Fibroblast of skin of right biceps (primary cell): Measurements from ENCODE around the gene DFFA.
"Not testable (repeated sequence)": the region's sequence is repeated elsewhere in the genome, so short reads cannot be mapped to it uniquely, and the experiment has no call there.

Source experiments
- DNase-seq: peaks from one replicate; pipeline ENCODE4 v3.0.0-alpha.2; 2013

Gene DFFA

GRCh38 chr1:10504249-10504648, 31.9 kb upstream of the DFFA start:
- no peak for DNase-seq

DNA sequence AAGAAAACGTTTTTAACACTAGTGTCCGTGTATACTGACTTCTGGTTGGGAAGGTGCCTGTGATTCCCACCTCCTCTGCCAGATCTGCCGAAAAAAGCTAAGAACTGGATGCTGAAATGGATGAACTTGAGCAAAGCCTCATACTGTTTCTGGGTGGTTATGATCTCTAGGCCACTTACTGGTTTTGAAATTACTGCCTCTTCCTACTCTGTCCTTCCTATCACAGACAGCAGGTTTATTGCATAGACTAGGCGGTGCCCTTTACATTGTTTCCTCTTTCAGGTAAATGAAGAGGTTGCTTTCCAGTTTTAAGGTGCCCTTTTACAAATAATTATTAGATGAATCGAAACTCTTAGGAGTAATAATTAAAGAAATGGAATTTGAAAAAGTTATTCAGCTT, 29.9 kb upstream of the DFFA start:
- DNase-seq: no peak

GRCh38 chr1:10498231-10498630, 25.9 kb upstream of the DFFA start:
- DNase-seq: no peak

GRCh38 chr1:10497109-10497508, 24.8 kb upstream of the DFFA start:
- DNase-seq: no peak

- DNase-seq: no peak
Observed at GRCh38 chr1:10495952-10496351, 23.6 kb upstream of the DFFA start.

DNA sequence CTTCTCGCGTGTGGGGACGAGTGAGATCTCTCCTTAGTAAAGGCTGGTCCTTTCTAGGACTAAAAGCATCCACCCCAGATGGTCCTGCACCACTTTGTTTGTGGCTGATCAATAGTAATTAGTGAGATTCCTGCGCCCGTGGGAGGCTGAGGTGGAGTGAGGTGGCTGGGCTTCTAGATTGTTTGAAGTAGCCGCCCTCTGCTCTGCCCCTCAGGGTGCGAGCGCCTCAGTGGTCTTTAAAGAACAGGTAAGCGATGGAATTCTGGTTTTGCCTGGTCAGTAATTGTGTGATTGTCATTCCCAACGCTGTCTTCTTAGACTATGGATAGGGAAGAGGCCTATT, 23.1 kb upstream of the DFFA start:
- no peak for DNase-seq

- peak; percentile 56 for DNase-seq
Observed at GRCh38 chr1:10494754-10495474, 22.6 kb upstream of the DFFA start.

DNA sequence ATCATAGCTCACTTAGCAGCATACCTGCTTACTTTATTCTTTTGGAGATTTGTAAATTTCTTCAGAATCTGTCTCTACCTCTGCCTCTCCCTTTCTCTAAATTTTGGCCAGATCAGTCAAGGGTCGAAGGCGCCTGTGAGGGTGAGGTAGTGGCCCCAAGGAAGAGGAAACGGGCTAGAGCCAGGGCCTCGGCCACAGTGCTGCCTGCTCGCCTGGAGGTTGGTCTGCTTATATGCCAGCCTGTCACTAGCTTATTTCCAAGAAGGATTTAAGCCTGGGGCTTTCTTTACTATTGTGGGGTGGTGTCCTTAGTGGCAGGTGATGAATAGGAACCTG, 22.1 kb upstream of the DFFA start:
- DNase-seq: no peak

GRCh38 chr1:10490286-10490970, 18.1 kb upstream of the DFFA start:
- no peak for DNase-seq

DNA sequence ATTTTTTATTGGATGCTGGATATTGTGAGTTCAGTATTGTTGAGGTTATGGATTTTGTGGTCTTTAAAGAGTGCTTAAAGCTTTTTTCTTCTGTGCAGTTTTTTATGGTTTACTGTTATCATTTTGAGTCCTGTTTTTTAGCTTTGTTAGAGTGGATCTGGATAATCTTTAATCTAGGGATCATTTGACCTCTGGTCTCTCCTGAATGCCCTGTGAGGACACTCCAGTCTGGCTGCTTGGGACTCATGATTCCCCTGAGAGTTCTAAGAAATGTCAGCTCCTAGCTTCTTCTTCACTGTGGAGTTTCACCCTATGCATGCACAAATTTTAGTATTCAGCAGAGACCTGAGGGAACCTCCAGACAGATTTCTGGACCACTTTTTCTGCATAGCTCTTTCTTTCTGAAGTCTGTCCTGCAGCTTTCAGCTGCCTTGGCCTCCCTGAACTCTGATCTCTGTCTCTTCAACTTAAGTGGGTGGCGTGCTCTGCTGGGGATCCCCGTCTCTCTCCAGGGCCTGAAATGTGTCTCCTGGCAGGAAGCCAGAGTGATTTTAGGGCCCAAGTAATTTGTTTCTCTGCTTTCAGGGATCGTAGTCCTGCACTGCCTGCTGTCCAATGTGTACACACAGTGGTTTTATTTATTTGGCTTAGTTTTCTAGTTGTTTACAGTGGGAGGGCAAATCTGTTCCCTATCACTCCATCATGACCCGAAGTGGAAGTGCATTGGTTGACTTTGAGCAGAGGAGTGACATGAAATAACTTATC, 17.1 kb upstream of the DFFA start:
- no peak for DNase-seq

- DNase-seq: no peak
Observed at GRCh38 chr1:10484521-10484920, 12.2 kb upstream of the DFFA start.

GRCh38 chr1:10480614-10481013, 8.3 kb upstream of the DFFA start:
- no peak for DNase-seq

GRCh38 chr1:10479296-10479695, 7.0 kb upstream of the DFFA start:
- DNase-seq: no peak

DNA sequence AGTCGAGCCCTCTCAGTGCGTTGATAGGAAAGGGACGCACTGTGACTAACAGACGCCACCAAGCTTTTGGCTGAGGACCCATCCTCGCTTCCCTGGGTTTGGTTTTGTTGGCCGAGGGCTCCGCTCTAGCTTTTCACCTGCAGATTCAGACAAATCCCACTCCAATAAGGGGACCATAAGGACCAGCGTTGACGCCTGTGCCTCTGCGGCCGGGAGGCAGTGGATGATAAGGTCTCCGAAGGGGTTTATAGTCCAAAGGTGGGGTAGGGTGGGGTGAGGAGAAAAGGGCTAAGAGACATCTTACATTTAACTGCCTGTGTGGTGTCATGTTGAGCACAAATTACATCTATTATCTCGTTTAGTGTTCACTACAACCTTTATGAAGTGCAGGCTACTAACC, 3.2 kb upstream of the DFFA start:
- no peak for DNase-seq

DNA sequence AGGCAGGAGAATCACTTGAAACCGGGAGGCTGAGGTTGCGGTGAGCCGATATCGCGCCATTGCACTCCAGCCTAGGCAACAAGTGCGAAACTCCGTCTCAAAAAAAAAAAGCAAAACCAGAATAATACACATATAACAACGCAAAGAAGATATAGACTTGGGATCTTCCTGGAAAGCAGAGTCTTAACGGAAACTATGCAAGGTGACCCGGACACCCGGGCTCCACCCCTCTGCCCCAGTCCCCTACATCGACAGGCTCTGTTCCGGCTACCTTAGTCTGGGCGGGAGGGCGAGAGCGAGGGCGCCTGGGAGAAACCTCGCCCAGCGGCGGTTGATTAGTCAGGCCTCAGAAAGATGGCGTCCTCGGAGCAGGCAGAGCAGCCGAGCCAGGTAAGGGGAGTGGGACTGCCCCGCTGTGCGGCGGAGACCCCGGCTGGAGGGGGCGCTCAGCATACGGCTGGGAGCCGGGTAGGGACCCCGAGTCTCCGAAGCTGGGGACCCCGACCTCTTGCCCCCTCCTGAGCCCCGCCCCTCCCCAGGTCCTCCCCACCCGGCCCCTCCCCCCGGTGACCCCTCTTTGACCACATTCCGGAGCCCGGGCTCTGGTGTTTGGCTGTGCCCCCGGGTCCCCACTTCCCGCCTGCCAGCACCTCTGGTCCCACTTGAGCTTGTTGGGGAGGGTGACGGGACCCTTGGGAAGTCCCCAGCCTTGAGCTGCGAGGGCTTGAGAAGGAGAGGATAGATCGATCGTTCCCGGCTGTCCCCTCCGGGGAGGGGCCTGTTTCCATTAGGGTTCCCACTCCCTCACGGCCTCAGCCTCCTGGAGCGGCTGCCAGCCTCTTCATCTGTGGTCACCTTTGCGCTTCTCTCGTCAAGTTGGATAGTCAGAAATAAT, 2.5 kb upstream of the DFFA start, which contains the start of gene PEX14:
Gene PEX14, plus strand, starts transcription at position 338 of the 895 bp plus-strand sequence. Its CDS starts 17 bp downstream, at position 355.
- DNase-seq: peak; percentile 87

- DNase-seq: not testable (repeated sequence)
Observed at GRCh38 chr1:10474309-10474612, 1.9 kb upstream of the DFFA start.

DNA sequence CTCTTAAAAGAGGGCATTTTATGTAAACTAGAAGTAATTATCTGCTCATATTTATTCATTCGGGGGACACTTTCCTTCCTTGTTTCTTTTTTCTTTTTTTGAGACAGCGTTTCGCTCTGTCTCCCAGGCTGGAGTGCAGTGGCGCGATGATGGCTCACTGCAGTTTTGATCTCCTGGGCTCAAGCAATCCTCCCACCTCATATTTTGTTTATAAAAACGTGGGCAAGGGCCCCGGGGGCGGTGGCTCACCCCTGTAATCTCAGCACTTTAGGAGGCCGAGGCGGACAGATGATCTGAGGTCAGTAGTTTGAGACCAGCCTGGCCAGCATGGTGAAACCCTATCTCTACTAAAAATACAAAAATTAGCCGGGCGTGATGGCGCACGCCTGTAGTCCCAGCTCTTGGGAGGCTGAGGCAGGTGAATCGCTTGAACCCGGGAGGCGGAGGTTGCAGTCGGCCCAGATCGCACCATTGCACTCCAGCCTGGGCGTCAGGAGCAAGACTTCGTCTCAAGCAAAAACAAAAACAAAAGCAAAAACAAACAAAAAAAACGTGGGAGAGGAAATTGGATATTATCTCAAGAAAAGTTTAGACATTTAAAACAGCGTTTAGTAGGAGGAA, 926 bp upstream of the DFFA start:
- DNase-seq: no peak

DNA sequence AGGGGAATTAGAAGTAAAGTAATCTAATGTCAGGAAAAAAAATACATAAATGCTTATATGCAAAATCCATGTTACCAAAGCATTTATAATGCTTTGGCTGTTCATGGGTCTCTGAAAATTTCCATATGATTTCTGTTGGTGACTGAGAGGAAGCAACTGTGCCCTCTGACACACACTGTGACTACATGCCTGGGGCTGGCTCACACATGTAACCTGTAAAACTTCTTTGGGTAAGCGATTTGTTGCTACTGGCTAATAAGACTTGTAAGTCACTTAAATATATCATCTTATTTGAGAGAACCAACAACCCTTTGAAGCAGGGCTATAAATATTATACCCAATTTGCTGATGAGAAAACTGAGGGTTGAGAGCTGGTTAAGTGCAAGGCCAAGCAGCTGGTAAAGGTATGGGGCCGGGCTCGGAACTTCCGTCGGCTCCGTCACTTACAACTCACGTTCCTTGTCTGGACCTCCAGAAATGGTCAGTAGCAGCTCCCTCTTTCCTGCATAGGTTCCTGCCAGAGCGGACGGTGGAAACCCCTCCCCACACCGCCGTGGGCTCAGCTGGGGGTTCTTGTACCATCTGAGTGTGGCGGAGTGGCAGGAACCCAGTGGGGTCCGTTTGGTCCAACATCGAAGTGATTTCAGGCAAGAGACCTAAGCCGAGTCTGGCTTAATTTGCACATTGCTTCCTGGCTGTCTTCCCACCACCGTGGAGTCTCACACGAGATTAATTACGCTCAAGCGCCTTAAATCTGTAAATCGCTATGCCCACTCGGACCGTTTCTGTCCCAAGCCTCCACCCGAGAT, 714 bp downstream of the DFFA start:
- DNase-seq: peak; percentile 29

- no peak for DNase-seq
Observed at GRCh38 chr1:10470043-10470442, 2.3 kb downstream of the DFFA start.

- no peak for DNase-seq
Observed at GRCh38 chr1:10467078-10467477, 5.3 kb downstream of the DFFA start.

GRCh38 chr1:10459184-10459583, 13.1 kb downstream of the DFFA start:
- peak; percentile 76 for DNase-seq

DNA sequence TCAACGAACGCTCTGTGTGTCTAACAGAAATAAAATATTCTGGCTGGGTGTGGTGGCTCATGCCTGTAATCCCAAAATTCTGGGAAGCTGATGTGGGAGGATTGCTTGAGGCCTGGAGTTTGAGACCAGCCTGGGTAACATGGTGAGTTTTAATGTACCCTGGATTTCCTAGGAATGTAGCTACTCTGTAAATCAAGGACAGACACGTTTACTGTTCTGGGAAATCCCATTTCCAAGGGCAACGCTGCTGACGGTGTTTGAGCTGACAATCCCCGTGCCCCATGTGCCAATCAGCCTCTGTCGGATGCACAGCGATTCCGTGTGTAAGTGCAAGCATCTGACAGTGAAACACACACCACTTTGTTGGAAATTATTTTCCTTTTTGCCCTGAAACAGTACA, 14.5 kb downstream of the DFFA start:
- DNase-seq: no peak
